NCI-H2196 (cell line): ENCODE data around the gene ABCG1.

ENCODE experiments used
- DNase-seq: peaks from one replicate; lab custom pipeline; 2025; ENCODE audit not compliant: unreplicated experiment; lab: John Stamatoyannopoulos, UW

The ABCG1 gene

GRCh38 chr21:42191696-42192595 is 27.0 kb upstream of the ABCG1 start:
- DNase-seq, result no peak

- no peak for DNase-seq
Measured at GRCh38 chr21:42193131-42193671, 25.7 kb upstream of the ABCG1 start.

- no peak for DNase-seq
Measured at GRCh38 chr21:42193721-42194120, 25.2 kb upstream of the ABCG1 start.

- DNase-seq, result no peak
Measured at GRCh38 chr21:42194863-42195262, 24.1 kb upstream of the ABCG1 start.

GRCh38 chr21:42195378-42196031 is 23.4 kb upstream of the ABCG1 start:
- no peak for DNase-seq

- peak; percentile 14 for DNase-seq
Measured at GRCh38 chr21:42198929-42199867, 19.7 kb upstream of the ABCG1 start.

- DNase-seq, result no peak
Measured at GRCh38 chr21:42199868-42200463, 19.0 kb upstream of the ABCG1 start.

GRCh38 chr21:42200906-42201614 is 17.9 kb upstream of the ABCG1 start:
- no peak for DNase-seq

GRCh38 chr21:42201615-42202161 is 17.3 kb upstream of the ABCG1 start:
- no peak for DNase-seq

- DNase-seq, result no peak
Measured at GRCh38 chr21:42202321-42202720, 16.6 kb upstream of the ABCG1 start.

GRCh38 chr21:42203321-42203720 is 15.6 kb upstream of the ABCG1 start:
- DNase-seq, result no peak

GRCh38 chr21:42203936-42204335 is 15.0 kb upstream of the ABCG1 start:
- no peak for DNase-seq

GRCh38 chr21:42207426-42207825 is 11.5 kb upstream of the ABCG1 start:
- no peak for DNase-seq

- DNase-seq, result no peak
Measured at GRCh38 chr21:42208036-42208435, 10.9 kb upstream of the ABCG1 start.

- no peak for DNase-seq
Measured at GRCh38 chr21:42208801-42209490, 10.0 kb upstream of the ABCG1 start.

GRCh38 chr21:42209801-42210479 is 9.0 kb upstream of the ABCG1 start:
- no peak for DNase-seq

GRCh38 chr21:42212266-42212665 is 6.7 kb upstream of the ABCG1 start:
- no peak for DNase-seq

GRCh38 chr21:42213082-42213774 is 5.7 kb upstream of the ABCG1 start:
- DNase-seq, result no peak
